ENCODE results near the gene SGF29. TPM values are rescaled to one million over a fixed set of nuclear protein-coding genes. Genes with fewer than 3 reads are reported as not detected.
A peak's percentile ranks its signal among the peaks of the same experiment; 100 is the strongest.

The SGF29 gene
- total RNA-seq, 3 donors from 2014 or later: 28.5 to 35.8 (median 28.8) TPM

GRCh38 chr16:28602529-28602928 lies 48.8 kb downstream of the SGF29 start:
- Histone ChIP-seq H3K4me1 (no peaks in the 10 kb centered on the region), H3K27me3 (no peaks in the 10 kb centered on the region), H3K36me3 (no peaks in the 10 kb centered on the region), H3K4me3 (no peak overlapping the region), H3K9me3 (no peaks in the 10 kb centered on the region), H3K27ac (no peak overlapping the region)
- no peak for TF ChIP-seq POLR2A (IDR thresholded peaks at IDR 0.05)
- TF ChIP-seq POLR2AphosphoS5 (IDR thresholded peaks at IDR 0.05): no peak
- TF ChIP-seq CTCF (IDR thresholded peaks at IDR 0.05): no peak
- DNase-seq (ENCODE audit: low spot score in 2 of 2): no peak
- intact Hi-C loops (cut with DNase I; ENCODE audit: low total_unique reads): no loop called here

- no peak overlapping the region for H3K27ac ChIP-seq
- no peaks in the 10 kb centered on the region for H3K27me3 ChIP-seq
- no peaks in the 10 kb centered on the region for H3K36me3 ChIP-seq
- H3K4me1 ChIP-seq: no peaks in the 10 kb centered on the region
- no peaks in the 10 kb centered on the region for H3K9me3 ChIP-seq
- H3K4me3 ChIP-seq: no peak overlapping the region
- intact Hi-C loops (cut with DNase I; ENCODE audit: low total_unique reads): no loop called here
- no peak for DNase-seq (ENCODE audit: low spot score in 2 of 2)
- TF ChIP-seq POLR2A (IDR thresholded peaks at IDR 0.05): no peak
- no peak for TF ChIP-seq CTCF (IDR thresholded peaks at IDR 0.05)
- no peak for TF ChIP-seq POLR2AphosphoS5 (IDR thresholded peaks at IDR 0.05)
Observed at GRCh38 chr16:28603381-28604185, 49.9 kb downstream of the SGF29 start.

- Histone ChIP-seq H3K4me3 (no peak overlapping the region), H3K36me3 (no peaks in the 10 kb centered on the region), H3K27me3 (no peaks in the 10 kb centered on the region), H3K4me1 (no peaks in the 10 kb centered on the region), H3K27ac (no peak overlapping the region), H3K9me3 (no peaks in the 10 kb centered on the region)
- no peak for TF ChIP-seq CTCF (IDR thresholded peaks at IDR 0.05)
- no peak for TF ChIP-seq POLR2AphosphoS5 (IDR thresholded peaks at IDR 0.05)
- no peak for TF ChIP-seq POLR2A (IDR thresholded peaks at IDR 0.05)
- DNase-seq (ENCODE audit: low spot score in 2 of 2): no peak
- intact Hi-C loops (cut with DNase I; ENCODE audit: low total_unique reads): no loop called here
Observed at GRCh38 chr16:28604186-28604565, 50.5 kb downstream of the SGF29 start.

- intact Hi-C loops (cut with DNase I; ENCODE audit: low total_unique reads): no loop called here
Observed at GRCh38 chr16:28606291-28607115, 52.8 kb downstream of the SGF29 start.

More at GRCh38 chr16:28606291-28607115, 52.8 kb downstream of the SGF29 start:
- H3K4me3 ChIP-seq: no peak overlapping the region
- no peaks in the 10 kb centered on the region for H3K9me3 ChIP-seq
- TF ChIP-seq POLR2AphosphoS5 (IDR thresholded peaks at IDR 0.05) (no peak), CTCF (IDR thresholded peaks at IDR 0.05) (no peak), POLR2A (IDR thresholded peaks at IDR 0.05) (no peak)
- no peak overlapping the region for H3K27ac ChIP-seq
- no peaks in the 10 kb centered on the region for H3K36me3 ChIP-seq
- peaks cover 0 to 6% of the 10 kb centered on the region in 2 donors for H3K4me1 ChIP-seq
- no peaks in the 10 kb centered on the region for H3K27me3 ChIP-seq
- DNase-seq (ENCODE audit: low spot score in 2 of 2): peak in 1 of 2 donors; percentile 34

Data from breast epithelium (tissue), 4 donors.